Trophoblast cell (in vitro differentiated cells and primary cell): ENCODE data around the gene PAQR7. TPM values are rescaled to one million over a fixed set of nuclear protein-coding genes. Genes with fewer than 3 reads are reported as not detected.
A peak's percentile ranks its signal among the peaks of the same experiment; 100 is the strongest.

Source experiments
- DNase-seq, 2 donors: peaks; one replicate each; pipeline ENCODE4 v3.0.0-alpha.2; 2016
- H2AFZ ChIP-seq: 2 replicates; pipeline ENCODE4 v1.6.1; 2013; ENCODE audit warnings: low read length, moderate library complexity, mild to moderate bottlenecking; ENCODE audit not compliant: insufficient read depth, poor library complexity
- H2AK5ac ChIP-seq: 2 replicates; pipeline ENCODE4 v1.6.1; 2013; ENCODE audit warnings: mild to moderate bottlenecking, low read length
- H2BK120ac ChIP-seq: 2 replicates; pipeline ENCODE4 v1.6.1; 2013; ENCODE audit warnings: low read length, mild to moderate bottlenecking, moderate library complexity; ENCODE audit not compliant: insufficient read depth, poor library complexity
- H2BK12ac ChIP-seq: 2 replicates; pipeline ENCODE4 v1.6.1; 2013; ENCODE audit warnings: mild to moderate bottlenecking, low read length, moderate library complexity
- H2BK5ac ChIP-seq: 2 replicates; pipeline ENCODE4 v1.6.1; 2013; ENCODE audit warnings: low read length, low read depth, moderate library complexity, mild to moderate bottlenecking; ENCODE audit not compliant: poor library complexity
- H3K14ac ChIP-seq: 2 replicates; pipeline ENCODE4 v1.6.1; 2013; ENCODE audit warnings: mild to moderate bottlenecking, low read length
- H3K18ac ChIP-seq: 2 replicates; pipeline ENCODE4 v1.6.1; 2013; ENCODE audit warnings: mild to moderate bottlenecking, low read length
- H3K23ac ChIP-seq: 2 replicates; pipeline ENCODE4 v1.6.1; 2013; ENCODE audit warnings: low read length
- H3K27ac ChIP-seq: 2 replicates; pipeline ENCODE4 v1.5.1; 2013; ENCODE audit warnings: low read depth, mild to moderate bottlenecking, inconsistent platforms, low read length, moderate library complexity
- H3K27me3 ChIP-seq: 2 replicates; pipeline ENCODE4 v1.6.1; 2013; ENCODE audit warnings: inconsistent platforms, mild to moderate bottlenecking, low read length, moderate library complexity; ENCODE audit not compliant: insufficient read depth
- H3K36me3 ChIP-seq, 2 experiments: 1 replicate in 1 of 2; 2 replicates in 1 of 2; pipeline ENCODE4 v1.6.1; 2013; ENCODE audit warnings: low read length in 2 of 2, mild to moderate bottlenecking in 2 of 2, moderate library complexity in 1 of 2; ENCODE audit not compliant: insufficient read depth in 2 of 2, control insufficient read depth in 1 of 2
- H3K4ac ChIP-seq: 2 replicates; pipeline ENCODE4 v1.6.1; 2013; ENCODE audit warnings: low read depth, mild to moderate bottlenecking, low read length, moderate library complexity
- H3K4me1 ChIP-seq, 2 experiments: 1 replicate in 1 of 2; 2 replicates in 1 of 2; pipeline ENCODE4 v1.6.1; 2013; ENCODE audit warnings: low read length in 2 of 2, mild to moderate bottlenecking in 2 of 2, moderate library complexity in 1 of 2; ENCODE audit not compliant: insufficient read depth in 2 of 2, control insufficient read depth in 1 of 2
- H3K4me2 ChIP-seq: 2 replicates; pipeline ENCODE4 v1.6.1; 2013; ENCODE audit warnings: inconsistent platforms, mild to moderate bottlenecking, low read length, moderate library complexity
- H3K4me3 ChIP-seq: 2 replicates; pipeline ENCODE4 v1.5.1; 2013; ENCODE audit warnings: mild to moderate bottlenecking, low read depth, low read length, inconsistent platforms
- H3K79me1 ChIP-seq: one replicate; pipeline ENCODE4 v1.6.1; 2013; ENCODE audit warnings: low read length
- H3K79me2 ChIP-seq: 2 replicates; pipeline ENCODE4 v1.6.1; 2013; ENCODE audit warnings: low read length, mild to moderate bottlenecking; ENCODE audit not compliant: control insufficient read depth, insufficient read depth, poor library complexity
- H3K9ac ChIP-seq: 2 replicates; pipeline ENCODE4 v1.6.1; 2013; ENCODE audit warnings: mild to moderate bottlenecking, low read length
- H3K9me3 ChIP-seq: 2 replicates; pipeline ENCODE4 v1.6.1; 2013; ENCODE audit warnings: low read depth, mild to moderate bottlenecking, control low read depth, inconsistent platforms, low read length; ENCODE audit not compliant: insufficient read depth
- H4K12ac ChIP-seq: 2 replicates; pipeline ENCODE4 v1.6.1; 2013; ENCODE audit warnings: low read depth, mild to moderate bottlenecking, low read length, moderate library complexity
- H4K8ac ChIP-seq: 2 replicates; pipeline ENCODE4 v1.6.1; 2013; ENCODE audit warnings: low read depth, mild to moderate bottlenecking, low read length, moderate library complexity
- H4K91ac ChIP-seq: one replicate; pipeline ENCODE4 v1.6.1; 2013; ENCODE audit warnings: low read depth, mild to moderate bottlenecking, low read length, moderate library complexity
- WGBS: extraction: QIAGEN DNeasy Blood & Tissue Kit; methylation state at CpG from one replicate; pipeline ENCODE4 v1.1.7; 2013; ENCODE audit warnings: missing lambda C conversion rate; ENCODE audit not compliant: insufficient read length, insufficient coverage; ENCODE audit errors: extremely low coverage; 5-methylcytosine and 5-hydroxymethylcytosine counted together
- polyA plus RNA-seq: library from polyadenylated mRNA; stranded (reverse); fragments of 200-250 nt; gene quantifications from 2 replicates; pipeline ENCODE4 v1.2.3, GENCODE V29; 2013

The PAQR7 gene
- 13.5 and 14.9 TPM in 2 replicates for polyA plus RNA-seq

- Histone ChIP-seq H4K91ac (peak within 1 kb of the TSS; percentile 87), H2AFZ (peak within 1 kb of the TSS; percentile 83), H3K36me3 (peaks cover 1 to 3% of the 10 kb centered on the region in 2 experiments), H3K4me2 (peak within 1 kb of the TSS; percentile 78), H3K9me3 (no peaks in the 10 kb centered on the region), H2BK5ac (peak within 1 kb of the TSS; percentile 58), H3K27ac (peak within 1 kb of the TSS; percentile 90), H2BK120ac (peak within 1 kb of the TSS; percentile 81), H3K18ac (peak within 1 kb of the TSS; percentile 82), H2BK12ac (peak within 1 kb of the TSS; percentile 85), H3K79me2 (peaks cover 12% of the 10 kb centered on the region), H4K12ac (peak within 1 kb of the TSS; percentile 63), H3K79me1 (peaks cover 29% of the 10 kb centered on the region), H3K4me3 (peak within 1 kb of the TSS; percentile 67), H4K8ac (peak within 1 kb of the TSS; percentile 80), H3K27me3 (no peaks in the 10 kb centered on the region), H2AK5ac (peak within 1 kb of the TSS; percentile 80), H3K14ac (peak within 1 kb of the TSS; percentile 84), H3K4ac (peak within 1 kb of the TSS; percentile 63), H3K23ac (no peak within 1 kb of the TSS), H3K9ac (peak within 1 kb of the TSS; percentile 62), H3K4me1 (peaks cover 27 to 42% of the 10 kb centered on the region in 2 experiments)
- no CpG with 5 or more reads among the region's 75 CpGs for WGBS
- DNase-seq = peak; percentile 49 to 75
Observed at GRCh38 chr1:25875154-25875855, at the start of gene PAQR7. Gene PAQR7 (minus strand): TSS chr1:25875708. CDS start chr1:25863839, 11,869 bp downstream.

- Histone ChIP-seq H4K12ac (no peak overlapping the region), H2BK12ac (no peak overlapping the region), H3K79me1 (peaks cover 6% of the 10 kb centered on the region), H3K4ac (no peak overlapping the region), H3K9ac (no peak overlapping the region), H2AFZ (no peak overlapping the region), H3K27me3 (no peaks in the 10 kb centered on the region), H2AK5ac (no peak overlapping the region), H3K27ac (no peak overlapping the region), H3K9me3 (no peaks in the 10 kb centered on the region), H4K8ac (no peak overlapping the region), H3K4me1 (peaks cover 6 to 15% of the 10 kb centered on the region in 2 experiments), H3K36me3 (no peaks in the 10 kb centered on the region), H3K23ac (no peak overlapping the region), H3K4me3 (no peak overlapping the region), H3K18ac (no peak overlapping the region), H2BK120ac (no peak overlapping the region), H3K4me2 (no peak overlapping the region), H3K79me2 (peaks cover 4% of the 10 kb centered on the region), H4K91ac (no peak overlapping the region), H2BK5ac (no peak overlapping the region), H3K14ac (no peak overlapping the region)
- DNase-seq = no peak
- no CpG with 5 or more reads among the region's 2 CpGs for WGBS
Observed at GRCh38 chr1:25924454-25924853, 48.9 kb upstream of the PAQR7 start.

GRCh38 chr1:25922971-25923552 lies 47.6 kb upstream of the PAQR7 start:
- H3K4me2 ChIP-seq = peak overlapping the region; percentile 96
- peak in 1 of 2 donors; percentile 51 for DNase-seq
- peak overlapping the region; percentile 82 for H2AFZ ChIP-seq
- H3K9me3 ChIP-seq = no peaks in the 10 kb centered on the region
- H4K12ac ChIP-seq = peak overlapping the region; percentile 80
- no peak overlapping the region for H2AK5ac ChIP-seq
- no CpG with 5 or more reads among the region's 32 CpGs for WGBS
- no peaks in the 10 kb centered on the region for H3K36me3 ChIP-seq
- H3K4me3 ChIP-seq = peak overlapping the region; percentile 74
- peak overlapping the region; percentile 13 for H2BK120ac ChIP-seq
- H3K79me2 ChIP-seq = peaks cover 4% of the 10 kb centered on the region
- no peaks in the 10 kb centered on the region for H3K27me3 ChIP-seq
- peak overlapping the region; percentile 79 for H3K14ac ChIP-seq
- peak overlapping the region; percentile 85 for H4K8ac ChIP-seq
- H3K79me1 ChIP-seq = peaks cover 6% of the 10 kb centered on the region
- no peak overlapping the region for H3K4ac ChIP-seq
- H3K9ac ChIP-seq = peak overlapping the region; percentile 51
- no peak overlapping the region for H2BK5ac ChIP-seq
- peak overlapping the region; percentile 84 for H4K91ac ChIP-seq
- no peak overlapping the region for H3K23ac ChIP-seq
- H3K18ac ChIP-seq = peak overlapping the region; percentile 64
- peak overlapping the region; percentile 63 for H2BK12ac ChIP-seq
- H3K27ac ChIP-seq = peak overlapping the region; percentile 3
- peaks cover 6 to 15% of the 10 kb centered on the region in 2 experiments for H3K4me1 ChIP-seq

GRCh38 chr1:25922056-25922970 lies 46.8 kb upstream of the PAQR7 start:
- Histone ChIP-seq H3K4me2 (peak overlapping the region; percentile 96), H3K9me3 (no peaks in the 10 kb centered on the region), H2BK12ac (peak overlapping the region; percentile 63), H3K18ac (peak overlapping the region; percentile 64), H3K4ac (peak overlapping the region; percentile 20), H2AK5ac (no peak overlapping the region), H4K12ac (peak overlapping the region; percentile 80), H3K36me3 (no peaks in the 10 kb centered on the region), H3K4me3 (peak overlapping the region; percentile 74), H3K79me2 (peaks cover 4% of the 10 kb centered on the region), H3K23ac (no peak overlapping the region), H2BK5ac (no peak overlapping the region), H2BK120ac (peak overlapping the region; percentile 13), H3K27me3 (no peaks in the 10 kb centered on the region), H3K9ac (peak overlapping the region; percentile 51), H4K91ac (peak overlapping the region; percentile 84), H3K27ac (peak overlapping the region; percentile 3), H3K79me1 (peaks cover 6% of the 10 kb centered on the region), H3K4me1 (peaks cover 6 to 12% of the 10 kb centered on the region in 2 experiments), H2AFZ (peak overlapping the region; percentile 82), H4K8ac (peak overlapping the region; percentile 85), H3K14ac (peak overlapping the region; percentile 79)
- no CpG with 5 or more reads among the region's 49 CpGs for WGBS
- DNase-seq = peak in 1 of 2 donors; percentile 52
